AG04450 (cell line): ENCODE results near the gene RRAGC. TPM values are rescaled to one million over a fixed set of nuclear protein-coding genes. Genes with fewer than 3 reads are reported as not detected.

ENCODE experiments used
- CTCF ChIA-PET: fragments of 300-600, 350-600 bp; formaldehyde crosslinking; extraction: SDS; loops from one replicate; lab custom pipeline; 2022; ENCODE audit warnings: antibody characterized with exemption, inconsistent platforms; lab: Charles Lee
- POLR2A ChIA-PET: fragments of 350-600 bp; formaldehyde crosslinking; extraction: SDS; loops from one replicate; lab custom pipeline; 2021; ENCODE audit warnings: antibody characterized with exemption, inconsistent platforms; lab: Yijun Ruan, JAX
- DNase-seq: peaks from one replicate; pipeline ENCODE4 v3.0.0-alpha.2; 2011; ENCODE audit warnings: low read depth, low spot score
- H3K27ac ChIP-seq: one replicate; pipeline ENCODE4 v1.5.1; 2012; ENCODE audit warnings: low read depth, low read length, control low read depth
- H3K27me3 ChIP-seq: one replicate; pipeline ENCODE4 v1.6.0; 2012; ENCODE audit warnings: low read length; ENCODE audit not compliant: control insufficient read depth, insufficient read depth
- H3K4me3 ChIP-seq: 2 replicates; pipeline ENCODE4 v1.5.1; 2011; ENCODE audit warnings: mild to moderate bottlenecking, low read depth, low read length, control low read depth
- H3K9me3 ChIP-seq: 2 replicates; pipeline ENCODE4 v1.5.1; 2012; ENCODE audit warnings: low read length; ENCODE audit not compliant: control insufficient read depth, insufficient read depth
- CTCF ChIP-seq: IDR thresholded peaks from 2 replicates; pipeline ENCODE4 v1.5.1; 2011; ENCODE audit warnings: low read depth, low read length, control low read depth, inconsistent platforms
- polyA plus RNA-seq: library from polyadenylated mRNA; depleted of rRNA; stranded (reverse); fragments of >200 nt; gene quantifications from 2 replicates; pipeline ENCODE4 v1.2.3, GENCODE V29; 2011

The RRAGC gene
- polyA plus RNA-seq, 1 experiment, result 24.9 TPM

- H3K9me3 ChIP-seq, result peaks cover 18% of the 10 kb centered on the region; the same call in 1 of the 2 replicates
- no peak for DNase-seq
- TF ChIP-seq CTCF, result no peak
- H3K27ac ChIP-seq, result no peak overlapping the region
- H3K27me3 ChIP-seq, result peaks cover 56% of the 10 kb centered on the region
- CTCF ChIA-PET, result interaction anchor here (2.6 kb wide), 2 partner anchors 12 to 14 kb away, joined by 10 to 14 read pairs; no protein-coding TSS in a partner anchor
- POLR2A ChIA-PET, result interaction anchor here (0.7 kb wide), 1 partner anchor 1711 kb away, joined by 3 read pairs; the partner anchor contains the start of gene ZNF684
- no peak overlapping the region for H3K4me3 ChIP-seq
These were observed 38.7 kb downstream of the RRAGC start for GRCh38 chr1:38820860-38821259.

DNA sequence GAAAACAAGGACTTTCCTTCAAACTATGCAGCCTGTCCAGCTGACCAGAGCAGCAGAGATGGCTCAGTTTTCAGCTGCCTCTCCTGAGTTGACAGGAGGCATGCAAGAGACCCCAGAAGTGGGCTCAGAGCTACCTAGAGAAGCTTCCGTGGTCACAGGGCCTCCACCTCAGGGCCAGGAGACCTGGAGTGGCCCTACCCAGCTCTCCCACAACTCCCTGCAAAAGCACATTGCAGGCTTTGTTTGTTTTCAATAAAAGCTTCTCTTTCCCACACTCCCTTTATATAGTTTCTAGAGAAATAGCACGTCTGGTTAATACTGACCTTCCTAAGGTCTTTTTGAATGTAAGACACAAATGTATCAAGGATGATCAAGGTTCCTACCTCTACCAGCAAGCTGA is 40.1 kb downstream of the RRAGC start:
- POLR2A ChIA-PET, result no interaction called here
- no peak for DNase-seq
- H3K27ac ChIP-seq, result no peak overlapping the region
- no peak for TF ChIP-seq CTCF
- peaks cover 62% of the 10 kb centered on the region for H3K27me3 ChIP-seq
- CTCF ChIA-PET, result interaction anchor here (0.6 to 2.6 kb wide), 11 partner anchors 10 to 800 kb away, joined by 3 to 15 read pairs (median 3); no protein-coding TSS in a partner anchor
- peaks cover 18% of the 10 kb centered on the region; the same call in 1 of the 2 replicates for H3K9me3 ChIP-seq
- no peak overlapping the region for H3K4me3 ChIP-seq

DNA sequence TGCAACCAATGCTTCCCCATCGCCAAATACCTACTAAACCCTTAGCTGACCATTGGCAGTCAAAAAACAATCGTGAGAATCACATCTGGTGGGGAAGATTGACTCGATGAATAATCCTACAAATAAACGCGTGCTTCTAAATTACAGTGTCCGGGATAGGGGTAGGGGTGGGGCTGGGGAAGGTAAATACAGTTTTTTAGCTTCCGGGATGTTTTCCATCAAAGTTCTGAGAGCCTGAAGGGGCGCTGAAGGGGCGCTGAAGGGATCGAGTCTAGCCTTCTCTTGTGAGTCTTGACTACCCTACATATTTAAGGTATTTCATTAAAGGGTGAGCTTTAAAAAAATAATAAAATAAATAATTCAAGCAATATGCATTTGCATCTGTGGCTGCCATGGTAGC is 40.5 kb downstream of the RRAGC start:
- ChIA-PET POLR2A (no interaction called here), CTCF (interaction anchor here (0.6 to 2.6 kb wide), 11 partner anchors 9 to 800 kb away, joined by 3 to 14 read pairs (median 3); no protein-coding TSS in a partner anchor)
- H3K9me3 ChIP-seq, result peaks cover 18% of the 10 kb centered on the region; the same call in 1 of the 2 replicates
- no peak for DNase-seq
- no peak overlapping the region for H3K4me3 ChIP-seq
- TF ChIP-seq CTCF, result no peak
- H3K27me3 ChIP-seq, result peaks cover 66% of the 10 kb centered on the region
- no peak overlapping the region for H3K27ac ChIP-seq

DNA sequence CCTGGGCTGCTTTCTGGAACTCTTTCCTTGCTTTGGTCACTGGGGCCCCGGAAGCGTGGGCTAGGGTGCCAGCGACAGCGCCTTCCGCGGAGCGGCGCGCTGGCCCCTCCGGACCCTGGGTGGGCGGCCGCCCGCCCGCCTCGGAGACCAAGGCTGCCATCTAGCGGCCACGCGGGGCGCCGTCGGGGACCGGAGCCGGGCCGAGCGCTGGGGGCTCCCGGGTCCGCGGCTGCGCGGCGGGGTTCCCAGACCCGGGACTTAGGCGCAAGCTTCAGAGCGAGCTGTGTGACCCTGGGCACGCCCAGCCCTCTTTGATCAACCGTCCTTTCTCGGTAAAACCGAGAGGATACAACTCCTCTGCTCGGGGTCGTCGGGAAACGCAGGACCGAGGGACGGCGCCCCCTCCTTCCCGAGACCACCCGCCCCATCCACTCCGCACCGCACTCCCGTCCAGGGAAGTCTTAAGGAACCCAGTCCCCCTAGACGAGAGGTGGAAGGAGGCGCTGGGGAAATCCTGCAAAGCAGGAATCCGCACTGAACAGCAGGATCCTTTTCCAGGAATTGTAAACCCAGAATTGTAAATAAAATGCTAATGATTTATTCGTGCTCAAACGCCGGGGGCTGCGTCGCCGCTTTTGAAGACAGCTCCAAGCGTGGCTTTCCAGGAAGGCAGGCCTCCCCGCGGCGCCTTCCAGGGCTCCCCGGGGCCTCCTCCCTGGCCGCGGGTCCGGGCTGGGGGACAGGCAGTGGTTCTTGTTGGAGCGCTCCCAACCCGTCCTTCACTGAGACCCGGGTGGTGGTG is 41.2 kb downstream of the RRAGC start:
- Histone ChIP-seq H3K4me3 (0 out of 2 replicates have a peak overlapping the region, but pooled peaks have one; percentile 4), H3K27me3 (peaks cover 72% of the 10 kb centered on the region), H3K9me3 (peaks cover 18% of the 10 kb centered on the region; the same call in 1 of the 2 replicates), H3K27ac (no peak overlapping the region)
- peak; percentile 46; the same call in 1 of the 2 replicates for TF ChIP-seq CTCF
- DNase-seq, result no peak
- ChIA-PET CTCF (interaction anchor here (0.6 to 2.6 kb wide), 11 partner anchors 9 to 792 kb away, joined by 3 to 14 read pairs (median 3); no protein-coding TSS in a partner anchor), POLR2A (no interaction called here)
